D341Med (cell line): ENCODE results near the gene RPP38.

ENCODE experiments used
- DNase-seq: peaks from one replicate; pipeline ENCODE4 v3.0.0; 2012; ENCODE audit warnings: low spot score

RPP38 gene

DNA sequence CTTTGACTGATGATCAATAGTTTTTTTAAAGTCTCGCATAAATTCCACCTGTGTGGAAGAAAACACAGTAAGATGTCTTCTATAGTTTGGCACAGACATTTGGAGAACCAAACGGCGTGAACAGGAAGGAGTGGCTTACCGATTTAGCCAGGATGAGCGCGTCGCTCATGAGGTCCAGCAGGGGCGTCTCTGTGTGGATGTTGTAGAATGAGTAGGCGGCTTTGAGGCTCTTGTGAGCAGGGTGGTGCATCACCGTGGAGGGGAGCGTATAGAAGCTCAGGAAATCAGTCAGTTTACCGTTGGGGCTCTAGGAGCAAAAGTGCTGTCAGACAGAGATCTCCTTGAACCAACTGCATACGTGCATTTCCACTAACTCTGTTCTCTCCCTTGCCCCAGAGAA is 15.5 kb downstream of the RPP38 start:
- DNase-seq, result no peak

GRCh38 chr10:15113766-15114165 is 16.6 kb downstream of the RPP38 start:
- DNase-seq, result no peak

- no peak for DNase-seq
These were observed 19.1 kb downstream of the RPP38 start for GRCh38 chr10:15116225-15116624.

- DNase-seq, result no peak
These were observed 21.5 kb downstream of the RPP38 start for GRCh38 chr10:15118615-15119014.

DNA sequence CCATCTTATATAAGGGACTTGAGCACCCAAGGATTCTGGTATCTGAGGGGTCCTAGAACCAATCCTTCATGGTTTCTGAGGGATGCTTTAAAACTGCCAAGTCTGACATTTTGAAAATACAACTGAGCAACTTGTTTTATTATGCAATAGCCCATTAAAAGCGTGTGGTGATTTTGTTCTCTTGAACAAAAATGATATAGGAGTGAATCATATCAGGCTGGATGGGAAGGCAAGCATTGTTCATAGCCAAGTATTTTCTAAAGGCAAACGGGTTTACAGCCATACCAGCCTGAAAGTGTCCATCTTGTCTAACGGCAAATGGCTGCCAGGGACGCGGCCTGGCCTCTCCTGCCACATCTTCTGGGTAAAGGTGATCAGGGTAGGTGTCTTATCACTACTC is 23.4 kb downstream of the RPP38 start:
- no peak for DNase-seq

DNA sequence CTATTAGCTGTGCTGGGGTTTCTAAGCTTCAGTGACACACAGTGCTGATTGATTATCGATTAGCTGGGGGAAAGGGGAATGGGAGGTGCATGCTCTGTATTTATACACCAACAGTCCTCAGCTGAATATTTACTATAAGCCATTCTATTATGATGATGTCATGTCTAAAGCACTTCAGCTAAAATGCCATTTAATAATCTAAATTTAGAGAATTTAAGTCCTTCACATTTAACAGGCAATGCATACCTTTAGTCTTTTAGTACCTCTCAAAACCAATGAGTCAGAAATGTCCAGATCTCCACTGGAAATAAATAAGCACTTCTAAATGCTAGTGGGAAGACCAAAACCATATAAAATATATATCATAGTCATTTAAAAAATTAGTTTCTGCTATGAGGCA is 24.6 kb downstream of the RPP38 start:
- no peak for DNase-seq

DNA sequence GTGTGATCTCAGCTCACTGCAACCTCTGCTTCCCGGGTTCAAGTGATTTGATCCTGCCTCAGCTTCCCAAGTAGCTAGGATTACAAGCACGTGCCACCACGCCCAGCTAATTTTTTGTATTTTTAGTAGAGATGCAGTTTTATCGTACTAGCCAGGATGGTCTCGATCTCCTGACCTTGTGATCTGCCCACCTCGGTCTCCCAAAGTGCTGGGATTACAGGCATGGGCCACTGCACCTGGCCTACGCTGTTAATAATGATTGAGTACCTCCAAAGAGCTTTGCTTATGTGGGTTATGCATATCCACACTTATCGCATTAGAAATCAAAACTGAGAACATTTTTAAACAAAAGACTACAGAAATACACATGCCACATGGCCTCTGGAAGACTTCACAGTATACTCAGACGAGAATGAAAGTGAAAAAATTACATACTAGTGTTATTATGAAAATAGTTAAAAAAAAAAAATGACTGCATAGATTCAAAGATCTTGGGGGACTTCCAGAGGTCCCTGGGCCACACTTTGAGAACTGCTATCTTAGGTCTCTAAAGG is 25.4 kb downstream of the RPP38 start:
- no peak for DNase-seq

DNA sequence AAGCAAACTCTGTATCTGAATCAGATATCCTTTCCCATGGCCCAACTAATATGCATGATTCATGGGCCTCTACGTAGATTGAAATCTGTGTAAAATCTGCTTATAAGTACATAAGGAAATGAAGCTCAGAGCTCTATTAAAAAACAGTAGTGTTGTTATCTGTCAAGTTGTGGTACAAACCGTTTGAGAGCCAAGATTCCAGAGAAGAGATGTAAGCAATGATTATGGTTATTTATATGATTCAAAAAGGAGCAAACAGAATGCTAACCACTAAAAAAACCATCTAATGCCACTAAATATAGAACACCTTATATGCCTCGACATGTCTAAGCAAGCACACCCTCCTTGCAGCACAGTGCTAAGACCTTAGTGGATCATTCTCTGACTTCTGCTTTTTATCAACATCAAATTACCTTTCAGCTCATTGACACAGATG is 26.6 kb downstream of the RPP38 start:
- no peak for DNase-seq

GRCh38 chr10:15124190-15124589 is 27.0 kb downstream of the RPP38 start:
- DNase-seq, result no peak

GRCh38 chr10:15124908-15125307 is 27.8 kb downstream of the RPP38 start:
- no peak for DNase-seq

DNA sequence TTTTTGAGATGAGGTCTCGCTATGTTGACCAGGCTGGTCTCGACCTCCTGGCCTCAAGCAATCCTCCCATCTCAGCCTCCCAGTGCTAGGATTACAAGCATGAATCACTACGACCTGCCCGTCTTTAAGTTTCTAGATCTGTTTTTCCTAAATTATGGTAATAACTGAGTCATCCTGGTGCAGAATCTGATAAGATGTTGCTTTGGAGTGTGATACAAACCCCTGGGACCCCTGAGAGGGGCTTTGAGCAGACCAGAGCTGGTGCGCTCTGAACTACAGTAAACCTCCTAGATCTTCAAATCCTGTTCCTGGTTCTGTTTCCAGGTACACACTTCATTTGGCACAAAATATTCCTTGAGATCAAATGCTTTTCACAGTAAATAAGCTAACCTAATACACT is 34.2 kb downstream of the RPP38 start:
- no peak for DNase-seq

DNA sequence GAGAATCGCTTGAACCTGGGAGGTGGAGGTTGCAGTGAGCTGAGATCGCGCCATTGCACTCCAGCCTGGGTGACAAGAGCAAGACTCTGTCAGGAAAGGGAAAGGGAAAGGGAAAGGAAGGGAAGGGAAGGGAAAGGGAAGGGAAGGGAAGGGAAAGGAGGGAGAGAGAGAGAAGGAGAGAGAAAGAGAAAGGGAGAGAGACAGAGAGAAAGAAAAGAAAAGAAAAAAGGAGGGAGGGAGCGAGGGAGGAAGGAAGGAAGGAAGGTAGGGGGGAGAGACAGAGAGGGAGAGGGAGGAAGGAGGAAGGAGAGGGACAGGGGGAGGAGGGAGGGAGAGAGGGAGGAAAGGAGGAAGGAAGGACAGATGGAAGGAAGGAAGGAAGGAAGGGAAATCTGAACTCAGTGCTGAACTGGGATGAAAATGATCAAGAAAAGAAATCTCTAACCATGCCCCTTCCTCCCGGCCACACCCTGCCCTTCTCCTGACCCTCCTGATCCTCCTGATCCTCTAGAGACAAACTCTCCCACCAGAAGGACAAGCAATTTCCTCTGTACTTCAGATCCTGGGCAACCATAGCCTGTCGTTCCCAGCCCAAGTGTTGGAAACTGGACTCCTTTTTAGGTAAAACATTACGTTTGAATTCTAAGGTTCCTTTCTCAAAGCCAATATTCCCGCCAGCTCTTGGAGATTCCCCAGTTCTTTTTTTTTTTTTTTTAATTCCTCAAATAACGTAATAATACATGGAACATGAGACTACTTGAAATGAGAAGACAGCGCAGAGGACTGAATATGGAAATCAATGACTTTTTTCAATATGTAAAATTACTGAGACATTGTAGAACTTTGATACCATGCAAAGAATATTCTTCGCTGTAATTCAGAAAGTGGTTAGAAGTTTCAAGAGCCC is 39.2 kb downstream of the RPP38 start:
- no peak for DNase-seq

GRCh38 chr10:15137036-15137359 is 39.8 kb downstream of the RPP38 start:
- no peak for DNase-seq

- DNase-seq, result no peak
These were observed 40.5 kb downstream of the RPP38 start for GRCh38 chr10:15137636-15138035.

GRCh38 chr10:15140698-15141097 is 43.5 kb downstream of the RPP38 start:
- peak; percentile 76 for DNase-seq

DNA sequence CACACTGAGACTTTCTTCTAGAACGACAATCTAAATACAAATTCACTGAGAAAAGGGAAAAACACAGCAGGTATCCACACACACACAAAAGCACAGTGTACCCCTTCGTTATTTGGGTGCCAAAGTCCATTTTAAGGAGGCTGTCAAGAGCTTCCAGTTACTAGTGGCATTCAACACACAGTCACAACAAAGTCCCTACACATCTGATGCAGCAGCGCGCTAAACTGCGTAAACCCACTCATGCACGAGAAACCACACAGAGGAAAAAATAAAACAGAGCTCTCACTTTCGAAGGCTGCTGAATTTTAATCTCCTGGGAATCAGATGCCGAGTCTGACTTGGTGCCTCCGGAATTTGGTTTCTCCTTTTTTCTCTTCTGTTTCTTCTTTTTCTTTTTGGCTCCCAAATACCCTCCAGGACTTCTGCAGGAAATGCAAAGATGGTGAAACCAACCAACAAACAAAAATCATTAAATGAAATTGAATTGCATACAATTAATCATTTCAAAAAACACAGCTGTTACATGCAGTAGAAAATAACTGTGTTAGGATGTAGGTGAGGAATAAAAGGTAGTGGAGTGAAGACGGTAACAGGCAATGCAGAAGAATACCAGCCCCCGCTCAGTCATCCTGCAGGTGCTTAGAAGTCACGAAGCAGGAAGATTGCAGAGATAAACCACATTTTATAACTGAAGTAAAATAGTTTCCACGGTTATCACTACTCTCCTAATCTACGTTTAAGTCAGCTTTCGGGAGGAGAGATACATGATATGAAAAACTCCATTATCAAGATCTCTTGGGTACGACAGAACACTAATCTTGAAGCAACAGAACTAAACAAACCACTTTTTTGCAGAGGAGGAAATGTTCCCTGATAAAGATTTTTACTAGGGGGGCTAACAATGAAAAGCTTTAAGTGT is 44.2 kb downstream of the RPP38 start:
- DNase-seq, result peak; percentile 40

- no peak for DNase-seq
These were observed 47.6 kb downstream of the RPP38 start for GRCh38 chr10:15144788-15145187.

DNA sequence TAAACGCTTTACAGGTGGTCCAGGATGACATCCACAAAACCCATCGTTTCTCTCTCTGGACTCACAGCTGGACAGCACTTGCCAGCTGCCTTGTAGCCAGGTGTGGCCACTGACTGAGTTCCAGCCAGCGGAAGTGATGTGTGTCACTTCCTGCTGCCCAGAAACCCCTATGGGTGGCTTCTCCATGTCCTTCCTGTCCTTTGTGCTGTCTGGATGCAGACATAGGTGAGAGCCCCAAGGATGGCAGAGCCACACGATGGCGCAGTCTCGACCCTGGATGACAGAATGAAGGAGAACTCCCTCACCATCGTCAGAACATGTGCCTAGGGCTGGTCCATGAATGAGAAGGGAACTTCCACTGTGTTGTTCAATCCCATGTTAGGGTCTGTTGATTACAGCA is 49.2 kb downstream of the RPP38 start:
- DNase-seq, result no peak

- DNase-seq, result no peak
These were observed 50.6 kb downstream of the RPP38 start for GRCh38 chr10:15147594-15148392.

DNA sequence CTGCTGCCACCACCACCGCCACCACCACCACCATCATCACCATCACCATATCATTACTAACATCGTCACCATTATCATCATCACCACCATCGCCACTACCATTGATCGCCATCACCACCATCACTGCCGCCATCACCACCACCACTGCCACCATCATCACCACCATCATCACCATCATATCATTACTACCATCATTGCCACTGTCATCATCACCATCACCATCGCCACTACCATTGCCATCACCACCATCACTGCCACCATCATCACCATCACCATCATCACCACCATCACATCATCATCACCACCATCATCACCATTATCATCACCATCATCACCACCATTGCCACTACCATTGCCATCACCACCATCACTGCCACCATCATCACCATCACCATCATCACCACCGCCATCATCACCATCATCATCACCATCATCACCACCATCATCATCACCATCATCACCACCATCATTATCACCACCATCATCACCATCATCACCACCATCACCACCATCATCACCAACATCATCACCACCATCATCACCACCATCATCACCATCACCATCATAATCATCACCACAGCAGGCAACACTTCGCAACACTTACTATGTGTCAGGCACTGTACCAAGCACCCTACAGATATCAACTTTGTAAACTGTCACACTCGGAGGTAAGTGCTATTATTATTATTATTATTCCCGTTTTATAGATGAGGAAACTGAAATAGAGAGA is 52.1 kb downstream of the RPP38 start:
- DNase-seq, result no peak

DNA sequence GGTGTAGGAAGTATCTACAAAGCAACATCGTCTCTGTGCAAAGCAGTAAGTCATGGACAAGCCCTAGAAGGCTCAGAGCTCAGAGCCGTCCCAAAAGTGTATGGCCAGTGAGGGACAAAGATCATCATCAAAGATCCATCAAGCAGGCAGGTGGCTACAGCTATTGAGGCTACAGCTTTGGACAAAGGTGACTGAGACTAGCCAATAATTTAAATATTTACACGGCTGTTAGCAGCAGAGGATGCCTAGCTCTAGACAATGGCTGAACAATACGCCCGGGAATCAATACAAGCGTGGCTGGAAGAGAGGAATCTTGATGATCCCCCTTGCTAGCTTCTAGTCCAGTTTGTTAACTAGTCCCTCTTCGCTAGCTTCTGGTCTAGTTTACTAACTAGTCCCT is 53.4 kb downstream of the RPP38 start:
- no peak for DNase-seq
